Panc1 (cell line): ENCODE data around the gene TUBB1.

Experiments used
- CTCF ChIP-seq: fragments of 450-650 bp; IDR thresholded peaks from 2 replicates; pipeline ENCODE4 v1.5.1; 2017; ENCODE audit warnings: mild to moderate bottlenecking
- POLR2AphosphoS5 ChIP-seq: IDR thresholded peaks from 2 replicates; pipeline ENCODE4 v1.6.1; 2012; ENCODE audit warnings: mild to moderate bottlenecking, low read depth, low read length, moderate library complexity
- SIN3A ChIP-seq: IDR thresholded peaks from 2 replicates; pipeline ENCODE4 v1.6.1; 2012; ENCODE audit warnings: low read depth, mild to moderate bottlenecking, low read length, moderate library complexity, borderline replicate concordance; ENCODE audit not compliant: insufficient read depth

- TF ChIP-seq CTCF = no peak
- no peak for TF ChIP-seq POLR2AphosphoS5
- no peak for TF ChIP-seq SIN3A
These were observed 8.6 kb downstream of the TUBB1 start for GRCh38 chr20:59027741-59028320.
